OCI-LY3 (cell line): ENCODE measurements around the gene C16orf78.

Experiments
- H2AFZ ChIP-seq: fragments of 200-600, 300-600 bp; shearing (Covaris generic); 2 replicates; pipeline ENCODE4 v1.6.0; 2014; ENCODE audit warnings: antibody characterized with exemption, low read depth, low read length
- H3K27ac ChIP-seq: fragments of 200-600, 300-600 bp; sonication (generic); 2 replicates; pipeline ENCODE4 v1.5.1; 2014; ENCODE audit warnings: mild to moderate bottlenecking, low read length, moderate library complexity, mixed read lengths
- H3K27me3 ChIP-seq: fragments of 200-600, 300-600 bp; sonication (generic); 2 replicates; pipeline ENCODE4 v1.6.1; 2014; ENCODE audit warnings: low read depth, low read length, mixed read lengths
- H3K36me3 ChIP-seq: fragments of 200-600, 300-600 bp; sonication (generic); replicated peaks from 2 replicates; pipeline ENCODE3; 2014; ENCODE audit warnings: low read depth, low read length, mixed read lengths
- H3K4me1 ChIP-seq: fragments of 300-600, 200-600 bp; sonication (generic); 2 replicates; pipeline ENCODE4 v1.6.1; 2014; ENCODE audit warnings: low read length, mixed read lengths
- H3K4me2 ChIP-seq: fragments of 200-600, 300-600 bp; sonication (generic); 2 replicates; pipeline ENCODE4 v1.6.1; 2014; ENCODE audit warnings: low read length, mixed read lengths
- H3K4me3 ChIP-seq: fragments of 300-600, 200-600 bp; sonication (generic); 2 replicates; pipeline ENCODE4 v1.5.1; 2014; ENCODE audit warnings: antibody characterized with exemption, mild to moderate bottlenecking, low read length, moderate library complexity
- H3K79me2 ChIP-seq: fragments of 300-600, 200-600 bp; shearing (Covaris generic); 2 replicates; pipeline ENCODE4 v1.6.1; 2014; ENCODE audit warnings: mild to moderate bottlenecking, low read length, mixed read lengths
- H3K9ac ChIP-seq: fragments of 300-600, 200-600 bp; shearing (Covaris generic); 2 replicates; pipeline ENCODE4 v1.6.0; 2014; ENCODE audit warnings: mild to moderate bottlenecking, low read length, moderate library complexity
- H3K9me3 ChIP-seq: fragments of 200-600, 300-600 bp; shearing (Covaris generic); 2 replicates; pipeline ENCODE4 v1.6.1; 2014; ENCODE audit warnings: low read length, mixed read lengths; ENCODE audit not compliant: insufficient read depth
- H4K20me1 ChIP-seq: fragments of 200-600, 300-600 bp; sonication (generic); 2 replicates; pipeline ENCODE4 v1.6.1; 2016; ENCODE audit warnings: low read length, mixed read lengths; ENCODE audit not compliant: insufficient read depth
- CTCF ChIP-seq: fragments of 200-600, 300-600 bp; sonication (generic); IDR thresholded peaks from 2 replicates; pipeline ENCODE4 v1.5.1; 2014; ENCODE audit warnings: antibody characterized with exemption, low read length, low read depth
- EZH2phosphoT487 ChIP-seq: fragments of 200-600 bp; shearing (Covaris generic); IDR thresholded peaks from 2 replicates; pipeline ENCODE4 v1.6.1; 2018; ENCODE audit warnings: antibody characterized with exemption, mixed run types, low read depth

Gene C16orf78

DNA sequence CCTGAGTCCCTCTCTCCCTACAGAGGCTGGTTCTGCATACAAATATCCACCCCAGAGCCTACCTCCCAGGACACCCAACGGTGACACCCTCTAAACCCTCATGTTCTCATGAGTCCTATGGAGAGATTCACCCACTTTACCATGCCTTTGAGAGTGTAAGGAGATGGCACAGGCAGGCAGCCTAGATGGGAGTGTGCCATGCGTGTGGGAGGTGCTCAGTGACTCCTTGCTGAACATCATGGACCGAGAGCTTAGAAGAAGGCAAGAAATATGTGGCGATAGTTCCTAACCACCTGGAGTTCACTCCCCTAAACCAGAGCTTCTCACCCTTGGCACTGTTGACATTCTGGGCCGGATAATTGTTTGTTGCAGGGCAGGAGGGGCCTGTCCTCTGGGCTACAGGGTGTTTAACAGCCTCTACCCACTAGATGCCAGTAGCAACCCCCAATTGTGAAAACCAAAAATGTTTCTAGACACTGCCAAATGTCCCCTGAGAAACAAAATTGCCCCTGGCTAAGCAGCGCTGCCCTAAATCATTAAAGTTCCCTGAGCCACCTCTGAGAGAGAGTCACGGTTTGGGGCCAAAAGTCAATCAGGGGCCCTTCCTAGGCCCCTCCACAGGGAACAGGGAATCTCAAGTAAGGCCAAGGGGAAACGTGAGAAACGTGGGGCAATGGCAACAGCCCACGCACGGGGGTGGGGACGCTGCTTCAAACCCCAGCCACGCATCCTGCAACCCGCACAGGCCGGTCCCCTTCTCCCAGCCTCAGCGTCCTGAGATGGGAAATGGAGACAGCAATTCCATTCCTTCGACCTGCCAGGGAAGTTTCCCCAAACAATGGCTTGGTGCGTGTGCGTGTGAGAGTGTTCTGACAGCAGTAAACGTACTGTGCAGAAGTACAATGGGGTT, 66.8 kb downstream of the C16orf78 start:
- Histone ChIP-seq H3K4me3 (no peak overlapping the region), H3K27ac (no peak overlapping the region), H3K4me2 (no peak overlapping the region), H2AFZ (no peak overlapping the region), H3K9ac (no peak overlapping the region), H3K27me3 (peaks cover 35% of the 10 kb centered on the region), H3K4me1 (no peaks in the 10 kb centered on the region), H4K20me1 (no peaks in the 10 kb centered on the region), H3K36me3 (no peaks in the 10 kb centered on the region), H3K79me2 (no peaks in the 10 kb centered on the region), H3K9me3 (no peaks in the 10 kb centered on the region)
- TF ChIP-seq CTCF, result no peak
- no peak for TF ChIP-seq EZH2phosphoT487

- no peak overlapping the region for H3K4me2 ChIP-seq
- H3K9me3 ChIP-seq, result no peaks in the 10 kb centered on the region
- H3K9ac ChIP-seq, result no peak overlapping the region
- TF ChIP-seq EZH2phosphoT487, result no peak
- TF ChIP-seq CTCF, result no peak
- H3K27me3 ChIP-seq, result peaks cover 25% of the 10 kb centered on the region
- H3K4me3 ChIP-seq, result no peak overlapping the region
- H3K79me2 ChIP-seq, result no peaks in the 10 kb centered on the region
- H4K20me1 ChIP-seq, result no peaks in the 10 kb centered on the region
- no peak overlapping the region for H2AFZ ChIP-seq
- H3K36me3 ChIP-seq, result no peaks in the 10 kb centered on the region
- no peak overlapping the region for H3K27ac ChIP-seq
- no peaks in the 10 kb centered on the region for H3K4me1 ChIP-seq
Measured at GRCh38 chr16:49441366-49441780, 67.8 kb downstream of the C16orf78 start.

DNA sequence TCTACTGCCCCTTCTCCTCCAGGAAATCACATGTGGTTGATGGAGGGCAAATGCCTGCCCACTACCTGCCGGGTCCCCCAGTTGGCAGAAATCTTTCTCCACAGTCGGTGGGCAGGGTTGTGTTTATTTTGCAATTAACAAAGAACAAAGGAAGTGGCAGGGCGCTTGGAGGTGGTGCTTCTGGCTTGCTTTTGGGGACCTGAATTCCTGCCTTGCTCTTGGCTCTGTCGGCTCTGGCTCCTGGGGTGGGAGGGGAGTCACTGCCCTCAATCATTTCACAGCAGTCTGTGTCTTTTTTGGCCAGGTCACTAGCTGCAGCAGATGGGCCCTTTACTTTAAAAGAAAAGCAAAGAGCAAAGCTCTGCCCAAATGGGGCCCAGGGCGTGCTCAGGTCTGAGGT, 69.2 kb downstream of the C16orf78 start:
- no peaks in the 10 kb centered on the region for H3K79me2 ChIP-seq
- TF ChIP-seq EZH2phosphoT487, result no peak
- no peak for TF ChIP-seq CTCF
- no peaks in the 10 kb centered on the region for H4K20me1 ChIP-seq
- H3K9ac ChIP-seq, result no peak overlapping the region
- peaks cover 13% of the 10 kb centered on the region for H3K27me3 ChIP-seq
- H3K4me2 ChIP-seq, result no peak overlapping the region
- no peaks in the 10 kb centered on the region for H3K9me3 ChIP-seq
- H2AFZ ChIP-seq, result no peak overlapping the region
- H3K4me1 ChIP-seq, result no peaks in the 10 kb centered on the region
- H3K4me3 ChIP-seq, result no peak overlapping the region
- H3K27ac ChIP-seq, result no peak overlapping the region
- no peaks in the 10 kb centered on the region for H3K36me3 ChIP-seq

- no peak overlapping the region for H2AFZ ChIP-seq
- no peak overlapping the region for H3K4me2 ChIP-seq
- no peaks in the 10 kb centered on the region for H3K9me3 ChIP-seq
- no peak for TF ChIP-seq CTCF
- no peak for TF ChIP-seq EZH2phosphoT487
- no peak overlapping the region for H3K9ac ChIP-seq
- no peak overlapping the region for H3K4me3 ChIP-seq
- peaks cover 12% of the 10 kb centered on the region; the same call in 1 of the 2 replicates for H3K27me3 ChIP-seq
- no peaks in the 10 kb centered on the region for H3K4me1 ChIP-seq
- H3K36me3 ChIP-seq, result no peaks in the 10 kb centered on the region
- H3K79me2 ChIP-seq, result no peaks in the 10 kb centered on the region
- no peaks in the 10 kb centered on the region for H4K20me1 ChIP-seq
- no peak overlapping the region for H3K27ac ChIP-seq
Measured at GRCh38 chr16:49443576-49443975, 70.0 kb downstream of the C16orf78 start.
